HPDE6-E6E7 (cell line): ENCODE measurements around the gene KCNA2.

Source experiments
- DNase-seq: peaks from one replicate; pipeline ENCODE4 v3.0.0; 2011; ENCODE audit warnings: missing footprints; ENCODE audit errors: extremely low spot score

KCNA2 gene

DNA sequence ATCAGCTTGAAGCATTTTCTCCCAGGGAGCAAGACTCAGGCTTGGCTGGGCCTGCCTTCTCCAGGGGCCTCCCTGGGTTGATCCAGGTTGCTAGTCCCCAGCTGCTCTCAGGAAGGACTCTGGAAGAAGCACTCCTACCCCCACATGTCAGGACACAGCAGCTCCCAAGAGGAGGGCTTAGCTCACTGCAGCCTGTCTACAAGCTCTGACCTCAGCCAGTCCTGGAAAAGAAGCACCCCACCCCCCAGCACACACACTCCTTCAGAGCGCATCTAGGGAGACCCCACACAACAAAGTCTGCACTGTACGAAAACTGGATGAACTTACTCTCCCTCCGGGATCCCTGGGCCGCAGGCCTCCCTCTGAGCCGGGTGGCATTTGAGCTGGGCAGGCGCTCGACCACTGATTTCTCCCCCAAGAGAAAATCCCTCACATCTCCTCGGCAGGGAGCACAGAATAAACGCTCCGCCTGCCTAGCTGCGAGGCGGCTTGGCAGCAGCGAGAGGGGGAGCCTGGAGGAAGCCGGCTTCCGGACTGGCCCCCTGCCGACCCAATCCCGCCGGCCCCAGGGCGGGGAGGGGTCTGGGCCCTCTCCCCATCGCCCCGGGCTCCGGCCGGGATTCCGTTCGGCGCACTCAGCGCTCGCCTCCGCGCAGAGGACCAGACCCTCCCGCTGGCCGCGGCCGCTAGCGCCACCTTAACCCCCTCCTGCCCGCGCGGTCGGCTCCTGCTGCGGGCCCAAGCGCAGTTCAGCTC lies at the start of gene KCNA2:
Gene KCNA2 (minus strand): TSS at position 458 of the 756 bp plus-strand sequence. CDS start 1,576 bp downstream, outside the sequence.
- DNase-seq: no peak

DNA sequence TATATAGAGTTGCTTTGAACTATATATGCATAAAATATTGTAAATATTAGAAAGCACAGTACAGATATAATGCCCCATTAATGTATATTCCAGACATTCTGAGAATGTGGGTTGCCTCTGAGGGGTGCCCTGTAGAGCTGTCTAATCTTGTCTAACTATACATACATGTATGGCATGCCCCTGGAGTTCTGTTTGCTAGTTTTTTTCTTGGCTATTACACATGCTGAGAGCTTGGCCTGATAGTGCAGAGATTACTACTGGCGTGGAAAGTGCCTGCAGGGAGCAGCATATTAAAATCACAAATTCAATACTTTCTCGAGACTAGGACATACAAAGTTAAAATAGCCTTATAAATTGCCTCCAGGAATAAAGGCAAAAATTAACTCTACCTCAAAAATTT lies 44.5 kb upstream of the KCNA2 start:
- no peak for DNase-seq

DNA sequence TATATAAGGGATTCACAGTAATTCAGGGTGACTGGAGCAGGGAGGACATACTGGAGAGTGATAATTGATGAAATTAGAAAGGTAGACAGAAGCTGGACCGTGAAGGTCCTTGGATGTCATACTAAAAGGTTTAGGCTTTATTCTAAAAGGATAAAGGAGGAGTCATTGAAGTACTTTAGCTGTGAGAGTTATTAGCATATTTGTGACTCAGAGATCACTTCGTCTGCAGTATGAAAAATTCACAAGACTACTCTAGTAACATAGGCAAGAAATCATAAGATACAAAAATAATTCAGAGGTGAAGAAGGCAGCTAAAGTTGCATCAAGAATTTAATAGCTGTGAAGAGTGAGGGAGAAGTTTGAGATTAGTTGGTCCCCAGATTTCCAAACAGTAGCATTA lies 42.3 kb upstream of the KCNA2 start:
- no peak for DNase-seq

DNA sequence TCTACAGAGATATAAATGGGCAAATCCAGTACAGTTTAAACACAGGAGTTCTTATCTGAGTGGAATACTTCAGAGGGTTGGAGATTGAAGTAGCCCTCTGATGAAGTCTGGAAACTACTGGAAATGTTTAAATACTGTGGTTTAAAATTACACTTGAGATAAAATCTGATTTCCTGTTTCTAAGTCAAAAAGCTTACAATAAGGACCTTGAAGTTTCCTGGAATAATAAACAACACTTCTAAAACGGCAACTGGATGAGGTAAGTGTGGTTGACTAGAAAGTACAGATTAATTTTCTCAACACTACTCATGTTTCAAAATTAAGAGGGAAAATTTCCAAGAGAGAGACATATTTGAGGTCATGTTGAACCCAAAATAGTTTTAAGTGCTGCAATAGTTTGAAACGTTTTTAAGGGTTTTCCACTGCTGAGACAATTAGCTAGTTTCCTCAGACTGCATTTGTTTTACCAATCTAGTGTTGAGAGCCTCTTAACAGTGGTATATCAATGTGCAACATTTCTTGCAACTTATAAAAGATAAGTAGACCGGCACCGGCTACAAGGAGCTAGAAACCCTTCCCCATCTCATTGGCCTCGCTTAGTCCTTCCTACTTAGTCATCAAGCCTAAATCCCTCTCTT lies 41.2 kb upstream of the KCNA2 start:
- no peak for DNase-seq

DNA sequence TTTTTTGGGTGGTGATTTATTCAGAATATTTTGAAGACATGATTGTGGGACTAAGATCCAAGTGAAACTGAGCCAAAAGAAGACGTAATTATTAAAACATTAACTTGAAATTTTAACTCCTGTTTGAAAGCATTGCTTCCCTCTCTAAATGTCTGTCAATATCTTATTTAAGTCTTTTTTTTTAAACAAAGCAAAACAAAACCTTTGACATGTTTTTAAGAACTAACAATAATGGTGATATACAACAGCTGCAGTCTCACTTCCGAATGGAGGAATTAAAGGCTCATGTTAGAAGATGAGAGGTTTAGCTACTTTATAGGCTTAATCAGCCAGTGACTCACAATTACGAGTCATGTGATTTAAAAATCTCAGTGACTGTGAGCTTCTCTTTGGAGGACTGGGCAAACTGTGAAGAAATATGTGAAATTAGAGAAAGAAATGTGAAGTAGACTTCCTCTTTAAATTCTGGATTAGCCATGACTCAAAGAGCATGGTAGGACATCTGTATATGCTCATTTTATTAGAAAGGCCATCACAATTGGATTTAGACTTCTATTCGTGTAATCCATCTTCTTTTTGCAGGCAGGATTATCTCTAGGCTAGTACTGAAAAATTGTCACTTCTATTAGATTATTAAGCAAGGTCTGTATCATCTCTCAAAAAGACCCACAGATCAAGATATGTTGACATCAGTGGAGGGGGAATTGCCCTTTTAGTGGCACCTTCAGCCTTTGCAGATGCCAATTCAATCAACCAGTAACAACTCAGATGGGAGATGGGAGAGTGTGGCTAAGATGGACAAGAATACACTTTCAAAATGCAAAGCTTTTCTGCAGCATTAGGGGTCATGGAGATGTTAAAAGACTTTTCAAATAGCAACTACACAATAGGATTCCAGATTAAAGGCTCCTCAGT lies 39.9 kb upstream of the KCNA2 start:
- no peak for DNase-seq

DNA sequence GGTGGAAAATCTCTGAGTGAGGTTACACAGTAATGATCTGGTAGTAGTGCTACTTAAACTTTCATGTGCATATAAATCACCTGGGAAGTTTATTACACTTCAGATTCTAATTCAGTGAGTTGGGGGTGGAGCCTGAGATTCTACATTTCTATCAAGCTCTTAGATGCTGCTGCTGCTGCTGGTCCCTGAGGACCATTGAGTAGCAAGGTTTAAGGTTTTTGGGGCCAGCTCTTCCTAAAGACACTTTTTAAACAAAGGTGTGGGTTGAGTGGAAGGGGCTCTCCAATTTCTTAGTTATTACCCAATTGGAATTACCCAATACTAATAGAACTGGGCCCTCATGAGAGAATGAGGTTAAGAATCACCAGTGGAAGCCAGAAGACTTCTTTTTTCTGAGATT lies 39.1 kb upstream of the KCNA2 start:
- DNase-seq: no peak

DNA sequence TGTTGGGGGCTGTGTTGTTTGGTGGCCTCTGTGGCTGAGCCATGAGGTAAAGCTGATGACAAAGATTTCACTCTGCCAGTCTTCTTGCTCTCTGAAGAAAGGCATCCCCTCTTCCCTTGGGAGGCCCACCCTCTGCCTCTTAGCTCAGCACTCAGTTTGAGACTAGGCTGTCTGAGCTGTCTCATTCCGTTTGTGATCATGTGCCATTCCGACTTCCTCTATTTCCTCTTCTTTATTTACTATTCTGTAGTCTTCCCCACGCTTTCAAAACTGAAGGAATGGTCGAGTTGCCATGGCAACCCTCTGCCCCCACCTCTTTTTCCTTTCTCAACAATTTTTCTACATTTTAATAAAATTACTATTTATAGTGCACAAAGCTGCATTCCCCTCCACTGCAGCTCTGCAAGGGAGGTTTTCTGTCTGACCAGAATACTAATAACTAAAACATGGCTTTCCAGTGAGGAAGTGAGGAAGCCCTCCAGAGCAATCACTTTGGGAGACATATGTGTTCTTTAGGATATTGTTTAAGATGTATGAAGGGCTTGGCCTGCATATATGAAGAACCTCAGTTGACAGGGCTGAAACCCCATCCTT lies 37.8 kb upstream of the KCNA2 start:
- DNase-seq: no peak

DNA sequence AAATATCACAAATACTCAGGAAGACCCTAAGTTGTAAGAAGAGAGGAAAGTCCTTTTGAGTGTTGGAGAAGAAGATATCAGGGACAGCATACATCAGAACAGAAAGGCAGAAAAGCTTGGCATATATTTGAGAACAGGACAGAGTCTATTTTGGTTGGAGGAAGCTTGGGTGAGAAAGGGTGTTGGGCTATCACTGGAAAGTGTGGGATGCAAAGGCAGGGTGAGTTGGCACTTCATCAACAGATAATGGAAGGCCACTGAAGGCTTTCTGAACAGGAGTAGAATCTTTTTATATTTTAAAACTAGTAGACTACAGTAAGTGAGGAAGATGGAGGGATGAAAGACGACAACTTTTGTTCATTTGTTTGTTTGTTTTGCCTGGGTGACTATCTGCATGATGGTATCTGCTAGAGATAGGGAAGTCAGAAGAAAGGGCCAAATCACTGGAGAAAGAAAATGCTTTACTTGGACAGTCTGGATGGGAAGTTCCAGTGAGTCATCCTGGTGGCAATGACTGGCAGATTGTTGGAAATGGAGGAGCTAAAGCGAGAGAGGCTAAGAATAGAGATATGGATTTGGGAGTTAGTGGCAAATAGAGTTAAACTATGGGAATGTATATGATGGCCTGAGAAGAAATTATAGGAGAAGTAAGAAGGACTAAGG lies 33.7 kb upstream of the KCNA2 start:
- DNase-seq: no peak

DNA sequence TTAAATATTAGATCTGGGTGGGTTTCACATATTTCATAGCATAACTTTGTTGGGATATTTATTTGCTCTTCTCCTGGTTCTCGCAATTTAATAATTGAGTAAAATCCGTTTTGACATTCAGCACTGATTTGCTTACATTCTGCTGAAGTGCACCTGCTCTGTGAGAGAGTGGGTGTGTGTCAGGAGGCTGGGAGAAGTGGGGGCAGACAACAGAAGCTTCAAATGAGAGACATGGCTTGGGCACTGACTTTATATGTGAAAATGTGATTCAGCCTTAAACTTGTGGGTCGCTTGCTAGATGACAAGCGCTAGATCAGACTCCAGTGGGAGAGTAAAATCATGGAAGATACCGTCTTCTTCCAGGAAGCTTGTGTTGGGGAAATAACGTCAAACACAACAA lies 32.4 kb upstream of the KCNA2 start:
- no peak for DNase-seq

DNA sequence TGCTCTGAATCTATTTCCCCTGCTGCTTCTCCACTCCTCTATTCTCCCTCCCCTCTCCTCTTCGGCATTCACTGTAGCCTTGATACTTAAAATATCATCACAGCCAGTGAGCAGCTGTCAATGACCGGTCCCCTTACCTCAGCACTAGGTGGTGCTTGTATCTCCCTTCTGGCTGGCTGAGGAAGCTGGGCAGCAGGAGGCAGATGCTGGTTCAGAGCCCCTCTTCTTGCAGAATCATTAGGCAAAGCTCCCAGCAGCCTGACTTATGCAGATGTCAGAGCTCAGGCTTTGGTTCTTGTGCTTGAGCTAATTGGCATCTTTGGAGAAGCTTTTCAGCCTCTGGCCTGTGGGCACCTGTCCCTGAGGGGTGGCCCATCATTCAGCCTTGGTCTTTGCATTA lies 31.9 kb upstream of the KCNA2 start:
- no peak for DNase-seq

DNA sequence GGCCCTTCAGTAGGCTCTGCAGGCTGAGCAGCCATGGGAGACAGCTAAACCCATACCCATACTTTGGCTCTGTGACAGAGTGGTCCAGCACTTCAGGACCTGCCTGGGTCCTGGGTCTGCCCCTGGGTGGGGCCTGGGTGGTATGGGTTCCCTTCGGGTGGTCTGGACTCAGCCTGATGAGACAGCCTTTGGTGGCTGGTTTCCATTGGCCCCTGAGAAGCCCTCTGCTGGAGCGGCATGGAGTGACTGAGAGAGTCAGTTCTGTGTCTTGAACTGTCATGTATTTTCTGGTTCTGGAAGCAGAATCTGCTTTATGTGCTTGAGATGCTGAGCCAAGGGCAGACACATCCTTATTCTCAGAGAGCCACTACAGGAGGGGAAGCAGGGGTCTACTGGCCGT lies 31.3 kb upstream of the KCNA2 start:
- no peak for DNase-seq

DNA sequence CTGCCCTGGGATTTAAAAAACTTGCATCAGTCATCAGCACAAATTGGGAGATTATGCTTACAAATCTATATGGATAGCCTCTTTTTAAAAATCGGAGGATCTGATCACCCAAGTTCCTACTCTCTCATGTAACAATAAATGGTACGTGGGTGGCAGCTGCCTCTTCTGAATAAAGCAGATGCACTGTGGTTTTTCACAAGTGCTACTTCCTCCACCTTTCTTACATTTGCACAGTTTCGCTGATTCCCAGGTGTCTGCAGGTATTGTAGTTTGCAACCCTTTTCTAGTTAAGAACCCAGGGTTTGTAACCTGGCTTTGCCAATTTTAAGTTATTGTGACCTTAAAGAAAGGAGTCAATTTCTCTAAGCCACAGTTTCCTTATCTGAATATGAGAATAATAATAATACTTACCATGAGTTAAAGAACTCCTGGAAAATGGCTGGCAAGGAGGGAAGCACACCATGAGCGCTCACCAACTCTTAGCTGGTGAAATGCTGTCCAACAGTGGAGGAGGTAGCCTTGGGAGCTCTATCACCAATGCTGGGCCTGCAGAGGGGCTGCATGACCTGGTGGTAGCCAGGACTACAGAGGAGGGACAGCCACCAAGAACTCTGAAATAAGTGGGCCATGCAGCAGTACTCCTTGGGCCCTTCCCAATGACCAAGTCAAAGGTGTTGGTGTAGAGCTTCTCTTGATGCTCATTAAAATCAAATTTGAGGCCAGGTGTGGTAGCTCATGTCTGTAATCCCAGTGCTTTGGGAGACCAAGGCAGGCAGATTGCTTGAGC lies 30.2 kb upstream of the KCNA2 start:
- no peak for DNase-seq

DNA sequence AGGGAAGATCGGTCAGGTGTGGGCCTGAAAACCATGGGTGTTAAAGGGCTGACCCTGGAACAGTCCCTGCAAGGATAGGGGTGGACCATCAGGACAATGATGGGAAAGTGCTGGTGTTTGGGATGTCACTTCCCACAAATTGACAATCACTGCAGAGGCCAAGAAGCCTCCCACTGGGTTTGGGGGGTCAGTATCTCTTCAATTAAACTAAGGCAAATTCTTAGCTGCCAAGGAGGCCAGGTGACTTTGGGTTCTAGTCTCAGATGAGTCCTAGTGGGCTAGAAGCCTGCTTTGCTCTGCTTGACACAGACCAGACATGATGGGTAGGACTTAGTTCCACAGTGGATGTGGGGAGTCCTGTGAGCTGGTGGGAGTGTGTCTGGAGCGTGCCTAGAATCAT lies 29.3 kb upstream of the KCNA2 start:
- DNase-seq: no peak

DNA sequence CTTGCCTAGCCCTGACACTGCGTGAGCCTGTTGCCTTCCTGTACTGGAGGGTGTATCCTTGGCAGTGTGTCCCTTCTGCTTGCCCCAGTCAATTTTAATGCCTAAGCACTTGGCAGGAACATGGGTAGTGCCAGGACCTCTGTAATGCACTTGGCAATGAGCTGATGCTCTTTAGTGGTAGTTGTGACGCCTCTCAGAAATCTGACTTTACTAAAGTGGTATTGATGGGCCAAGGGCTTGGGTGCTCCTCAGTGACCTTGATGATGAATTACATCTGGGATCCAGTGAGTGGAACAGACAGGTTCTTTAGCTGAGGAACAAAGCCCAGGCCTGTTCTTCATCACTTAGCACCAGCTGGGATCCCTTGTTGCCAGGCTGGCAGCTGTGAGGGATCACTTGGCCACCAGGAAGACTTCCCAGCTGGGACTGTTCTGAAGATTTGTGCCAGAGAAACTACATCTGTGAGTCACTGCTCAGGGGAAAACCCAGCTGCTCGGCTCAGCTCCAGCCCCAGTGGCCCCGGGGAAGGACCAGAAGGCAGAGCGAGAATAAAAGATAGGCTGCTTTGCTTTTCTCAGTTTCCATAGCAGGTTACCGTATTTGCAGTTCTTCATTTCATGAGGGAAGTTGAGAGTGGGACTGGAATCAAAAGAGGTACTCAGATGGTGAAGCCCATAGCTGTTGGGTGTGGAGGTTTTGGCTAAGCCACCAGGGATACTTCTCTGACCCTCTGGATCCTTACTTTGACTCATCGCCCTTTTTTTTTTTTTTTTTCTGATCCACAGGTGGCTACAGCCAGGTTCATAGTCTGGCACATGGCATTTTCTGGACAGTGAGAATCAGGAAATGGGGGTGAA lies 28.5 kb upstream of the KCNA2 start:
- no peak for DNase-seq

DNA sequence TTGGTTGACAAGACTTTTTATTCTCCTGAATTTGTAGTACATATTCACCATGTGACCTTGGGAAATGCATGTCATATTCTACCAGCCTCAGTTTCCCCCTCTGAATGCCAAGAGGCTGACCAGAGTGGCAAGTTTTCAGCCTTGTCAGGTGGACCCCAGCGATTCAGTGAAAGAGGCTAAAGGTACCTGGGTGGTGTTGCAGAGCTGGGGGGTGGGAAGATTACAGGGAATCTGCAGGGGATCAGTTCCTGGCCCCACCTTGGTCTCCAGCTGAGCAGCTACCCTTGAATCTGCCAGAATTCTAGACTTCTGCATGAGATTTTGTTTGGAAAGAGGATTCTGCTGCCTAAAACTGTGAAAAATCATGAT lies 27.9 kb upstream of the KCNA2 start:
- DNase-seq: no peak

DNA sequence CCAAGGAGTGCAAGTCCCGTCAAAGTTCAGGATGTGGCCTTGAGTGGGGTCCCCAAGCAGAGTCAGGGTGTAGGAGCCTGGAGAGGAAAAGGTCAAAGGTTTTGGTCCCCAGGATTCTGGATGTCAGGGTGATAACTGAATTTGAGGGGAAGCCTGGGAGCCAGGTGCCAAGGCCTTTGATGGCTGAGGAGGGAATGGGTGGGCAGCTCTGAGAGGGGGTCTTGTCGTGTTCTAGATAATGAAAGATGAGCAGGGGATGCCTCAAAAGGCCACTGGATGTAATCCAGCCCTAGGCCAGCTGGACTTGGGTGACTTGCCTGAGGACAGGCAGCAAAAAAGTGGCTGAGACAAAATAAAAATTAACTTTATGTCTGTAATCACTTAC lies 27.5 kb upstream of the KCNA2 start:
- no peak for DNase-seq

DNA sequence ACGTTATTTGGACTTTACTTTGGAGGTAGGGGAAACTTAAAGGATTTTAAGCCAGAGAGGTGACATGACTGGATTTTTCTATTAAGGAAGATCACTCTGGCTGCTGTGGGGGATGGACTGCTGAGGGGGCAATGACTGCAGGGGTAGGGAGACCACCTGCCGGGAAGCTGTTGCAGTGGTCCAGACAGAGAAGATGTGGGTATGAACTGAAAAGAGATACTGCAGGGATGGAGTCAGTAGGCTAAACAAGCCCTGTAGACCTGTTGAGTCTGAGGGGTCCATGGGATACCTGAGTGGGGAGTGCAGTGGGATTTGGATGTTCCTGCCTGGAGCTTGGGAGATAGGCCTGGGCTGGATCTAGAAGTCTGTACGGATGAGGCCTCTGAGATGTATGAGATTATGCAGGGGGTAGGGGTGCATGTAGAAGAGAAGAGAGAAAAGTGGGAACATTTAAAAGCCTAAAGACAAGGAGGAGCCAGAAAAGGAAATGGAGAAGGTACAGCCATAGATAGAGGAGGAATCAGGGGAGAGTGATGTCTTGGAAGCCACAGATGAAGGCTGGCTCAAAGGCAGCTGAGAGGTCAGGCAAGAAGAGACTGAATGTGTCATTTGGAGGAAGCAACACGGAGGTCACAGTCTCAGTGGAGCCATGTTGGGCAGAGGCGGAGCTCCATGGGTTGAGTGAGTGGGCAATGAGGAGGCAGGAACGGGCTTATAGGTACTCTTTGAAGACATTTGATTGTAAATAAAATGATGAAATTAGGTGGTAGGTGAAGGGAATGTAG lies 25.9 kb upstream of the KCNA2 start:
- no peak for DNase-seq

DNA sequence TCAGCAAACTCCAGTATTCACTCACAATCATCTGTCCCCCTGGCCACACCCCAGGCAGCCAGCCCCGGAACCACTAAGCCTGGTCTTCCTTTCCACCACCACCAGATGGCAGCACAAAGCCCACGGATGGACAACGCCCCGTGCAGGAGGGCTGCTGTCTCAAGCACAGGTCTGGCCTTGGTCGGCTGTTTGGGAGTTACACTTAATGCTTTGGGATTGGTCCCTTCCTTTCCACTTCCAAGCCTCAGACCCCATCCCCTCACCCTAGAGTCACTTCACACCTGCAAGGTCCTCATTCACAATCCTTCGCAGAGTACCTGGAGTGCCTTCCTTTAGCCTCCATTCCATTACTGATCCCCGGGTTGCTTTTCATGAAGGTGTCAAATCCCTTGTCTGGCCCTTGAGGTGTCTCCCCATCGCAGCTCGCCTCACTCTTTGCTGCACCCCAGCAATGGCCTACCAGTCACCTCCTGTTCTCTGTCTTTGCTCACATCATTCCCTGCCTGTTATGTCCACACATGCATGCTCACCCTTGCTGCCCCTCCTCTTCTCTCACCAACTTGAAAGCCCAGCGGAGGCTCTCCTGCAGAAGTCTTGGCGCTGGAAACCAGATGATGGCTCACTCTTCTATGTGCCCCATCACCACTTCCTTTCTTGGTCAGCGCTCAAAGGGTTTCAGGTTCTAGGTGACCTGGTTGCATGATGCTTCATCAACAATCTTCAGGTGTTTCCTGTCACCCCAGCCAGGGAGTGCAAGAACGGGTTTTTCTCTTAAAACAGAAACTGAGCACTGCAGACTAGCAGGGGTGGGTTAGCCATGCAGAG lies 24.9 kb upstream of the KCNA2 start:
- peak; percentile 75 for DNase-seq
